Measurements from ENCODE around the gene SGF29.
"Not testable (repeated sequence)": the region's sequence is repeated elsewhere in the genome, so short reads cannot be mapped to it uniquely, and the experiment has no call there.

Gene SGF29

DNA sequence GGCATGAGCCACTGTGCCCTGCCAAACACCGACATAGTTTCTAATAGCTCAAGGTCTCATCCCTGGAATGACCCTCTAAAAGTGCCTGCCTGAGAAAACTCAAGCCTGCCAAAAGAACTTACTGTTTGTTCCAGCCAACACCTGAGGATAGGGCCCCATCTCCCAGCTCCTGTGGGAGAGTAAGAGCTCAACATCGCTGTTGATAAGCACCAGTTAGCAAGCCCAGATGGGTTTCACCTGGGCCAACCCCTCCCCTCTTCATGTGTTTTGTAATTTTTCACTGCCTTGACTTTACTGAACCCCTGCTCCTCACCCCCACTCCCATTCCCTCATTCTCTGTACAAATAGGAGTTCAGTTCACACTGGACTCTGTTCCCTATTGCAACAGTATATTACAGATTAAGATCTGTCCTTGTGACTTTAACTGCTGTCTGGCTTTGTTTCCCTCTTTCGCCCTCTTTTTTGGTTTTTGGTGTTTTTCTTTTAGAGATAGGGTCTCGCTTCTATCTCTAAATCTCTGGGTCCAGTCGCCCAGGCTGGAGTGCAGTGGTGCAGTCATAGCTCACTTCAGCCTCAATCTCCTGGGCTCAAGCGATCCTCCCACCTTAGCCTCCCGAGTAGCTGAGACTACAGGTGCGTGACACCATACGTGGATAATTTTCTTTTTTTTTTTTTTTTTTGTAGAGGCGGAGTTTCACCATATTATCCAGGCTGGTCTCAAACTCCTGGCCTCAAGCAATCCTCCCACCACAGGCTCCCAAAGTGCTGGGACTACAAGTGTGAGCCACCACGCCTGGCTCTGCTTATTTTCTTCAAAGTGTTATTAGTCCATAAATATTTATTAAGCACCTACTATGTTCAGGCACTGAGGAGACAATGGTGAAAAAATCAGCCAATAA is 27.3 kb upstream of the SGF29 start:
- TF ChIP-seq, protein P1, sequence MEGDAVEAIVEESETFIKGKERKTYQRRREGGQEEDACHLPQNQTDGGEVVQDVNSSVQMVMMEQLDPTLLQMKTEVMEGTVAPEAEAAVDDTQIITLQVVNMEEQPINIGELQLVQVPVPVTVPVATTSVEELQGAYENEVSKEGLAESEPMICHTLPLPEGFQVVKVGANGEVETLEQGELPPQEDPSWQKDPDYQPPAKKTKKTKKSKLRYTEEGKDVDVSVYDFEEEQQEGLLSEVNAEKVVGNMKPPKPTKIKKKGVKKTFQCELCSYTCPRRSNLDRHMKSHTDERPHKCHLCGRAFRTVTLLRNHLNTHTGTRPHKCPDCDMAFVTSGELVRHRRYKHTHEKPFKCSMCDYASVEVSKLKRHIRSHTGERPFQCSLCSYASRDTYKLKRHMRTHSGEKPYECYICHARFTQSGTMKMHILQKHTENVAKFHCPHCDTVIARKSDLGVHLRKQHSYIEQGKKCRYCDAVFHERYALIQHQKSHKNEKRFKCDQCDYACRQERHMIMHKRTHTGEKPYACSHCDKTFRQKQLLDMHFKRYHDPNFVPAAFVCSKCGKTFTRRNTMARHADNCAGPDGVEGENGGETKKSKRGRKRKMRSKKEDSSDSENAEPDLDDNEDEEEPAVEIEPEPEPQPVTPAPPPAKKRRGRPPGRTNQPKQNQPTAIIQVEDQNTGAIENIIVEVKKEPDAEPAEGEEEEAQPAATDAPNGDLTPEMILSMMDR (IDR thresholded peaks at IDR 0.05; ENCODE audit: low read depth, low read length) = no peak
- H3K9me3 ChIP-seq (ENCODE audit: severe bottlenecking) = no peaks in the 10 kb centered on the region
- H3K4me3 ChIP-seq (ENCODE audit: low read depth, low read length) = no peak overlapping the region
- no peak overlapping the region for H3K27ac ChIP-seq
- H3K36me3 ChIP-seq = no peaks in the 10 kb centered on the region
- no peak for DNase-seq
- no peaks in the 10 kb centered on the region for H3K27me3 ChIP-seq (ENCODE audit: insufficient read depth, low read depth, severe bottlenecking)

DNA sequence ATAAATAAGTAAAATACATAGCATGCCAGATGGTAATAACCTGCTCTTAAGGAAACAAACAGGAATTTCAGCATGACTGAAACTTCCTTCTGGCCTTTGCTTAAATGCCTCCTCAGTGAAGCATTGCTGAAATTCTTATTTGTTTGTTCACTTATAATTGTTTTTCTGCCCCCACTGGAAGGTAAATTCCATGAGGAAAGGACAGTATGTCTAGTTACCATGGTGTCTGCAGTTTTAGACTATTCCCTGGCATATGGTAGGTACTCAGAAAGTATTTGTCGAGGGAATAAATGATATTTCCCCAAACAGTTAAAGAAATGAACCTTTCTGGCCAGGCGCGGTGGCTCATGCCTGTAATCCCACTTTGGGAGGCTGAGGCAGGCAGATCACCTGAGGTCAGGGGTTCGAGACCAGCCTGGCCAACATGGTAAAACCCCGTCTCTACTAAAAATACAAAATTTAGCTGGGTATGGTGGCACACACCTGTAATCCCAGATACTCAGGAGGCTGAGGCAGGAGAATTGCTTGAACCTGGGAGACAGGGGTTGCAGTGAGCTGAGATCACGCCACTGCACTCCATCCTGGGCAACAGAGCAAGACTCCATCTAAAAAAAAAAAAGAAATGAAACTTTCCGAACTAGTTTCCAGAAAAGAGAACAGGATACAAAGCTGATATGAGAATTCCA is 26.5 kb upstream of the SGF29 start:
- not testable (repeated sequence) for H3K4me3 ChIP-seq (ENCODE audit: low read depth, low read length); H3K27me3 ChIP-seq (ENCODE audit: insufficient read depth, low read depth, severe bottlenecking); H3K27ac ChIP-seq; H3K9me3 ChIP-seq (ENCODE audit: severe bottlenecking); DNase-seq; H3K36me3 ChIP-seq

DNA sequence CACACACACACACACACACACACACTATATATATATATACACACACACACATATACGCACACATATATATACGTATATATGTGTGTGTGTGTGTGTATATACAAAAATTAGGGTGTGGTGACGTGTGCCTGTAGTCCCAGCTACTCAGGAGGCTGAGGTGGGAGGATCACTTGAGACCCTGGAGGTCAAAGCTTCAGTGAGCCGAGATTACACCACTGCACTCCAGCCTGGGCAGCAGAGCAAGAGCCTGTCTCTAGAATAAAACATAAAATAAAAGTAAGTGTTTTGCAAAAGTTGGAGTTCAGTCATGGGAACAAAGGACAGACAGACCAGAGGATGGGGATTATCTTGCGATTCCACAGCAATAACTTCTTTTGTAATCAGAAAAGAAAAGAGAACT is 25.7 kb upstream of the SGF29 start:
- no peak overlapping the region for H3K4me3 ChIP-seq (ENCODE audit: low read depth, low read length)
- no peak for DNase-seq
- H3K36me3 ChIP-seq = no peaks in the 10 kb centered on the region
- TF ChIP-seq, protein P1 (IDR thresholded peaks at IDR 0.05; ENCODE audit: low read depth, low read length) = no peak
- H3K27ac ChIP-seq = no peak overlapping the region
- H3K27me3 ChIP-seq (ENCODE audit: insufficient read depth, low read depth, severe bottlenecking) = no peaks in the 10 kb centered on the region
- no peaks in the 10 kb centered on the region for H3K9me3 ChIP-seq (ENCODE audit: severe bottlenecking)

DNA sequence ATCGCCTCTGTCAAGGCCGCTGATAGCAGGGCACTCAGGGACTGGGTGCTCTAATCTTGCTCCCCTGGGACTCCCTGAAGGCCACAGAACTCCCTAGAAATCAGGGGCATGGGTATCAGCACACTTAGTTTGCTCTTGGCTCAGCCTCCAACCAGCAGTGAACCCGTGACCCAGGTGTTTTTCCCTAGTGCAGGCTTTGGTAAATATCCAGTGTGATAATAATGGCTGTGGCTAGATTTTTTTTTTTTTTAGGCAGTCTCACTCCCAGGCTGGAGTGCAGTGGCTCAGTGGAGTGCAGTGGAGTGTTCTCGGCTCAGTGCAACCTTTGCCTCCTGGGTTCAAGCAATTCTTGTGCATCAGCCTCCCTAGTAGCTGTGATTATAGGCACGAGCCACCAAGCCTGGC is 25.3 kb upstream of the SGF29 start:
- H3K36me3 ChIP-seq = no peaks in the 10 kb centered on the region
- H3K27me3 ChIP-seq (ENCODE audit: insufficient read depth, low read depth, severe bottlenecking) = no peaks in the 10 kb centered on the region
- no peak for DNase-seq
- TF ChIP-seq, protein P1 (IDR thresholded peaks at IDR 0.05; ENCODE audit: low read depth, low read length) = no peak
- no peak overlapping the region for H3K27ac ChIP-seq
- H3K4me3 ChIP-seq (ENCODE audit: low read depth, low read length) = no peak overlapping the region
- no peaks in the 10 kb centered on the region for H3K9me3 ChIP-seq (ENCODE audit: severe bottlenecking)

DNA sequence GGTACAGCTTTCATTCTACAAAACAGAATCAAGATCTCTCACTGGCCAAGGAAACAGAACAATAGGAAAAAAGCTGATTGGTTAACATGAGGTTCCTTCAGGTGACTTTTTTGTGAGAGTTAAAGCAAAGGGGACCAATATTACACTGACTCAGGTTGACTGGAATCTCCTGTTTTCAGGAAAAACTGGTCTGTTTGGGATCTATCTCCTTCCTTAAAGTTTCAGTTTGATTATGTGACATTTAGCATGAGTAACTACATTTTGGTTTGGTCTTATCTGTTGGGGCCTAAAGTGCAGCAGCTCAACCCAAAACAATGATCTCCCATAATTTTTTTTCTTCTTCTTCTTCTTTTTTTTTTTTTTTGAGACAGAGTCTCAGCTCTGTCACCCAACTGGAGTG is 24.6 kb upstream of the SGF29 start:
- DNase-seq = no peak
- H3K4me3 ChIP-seq (ENCODE audit: low read depth, low read length) = no peak overlapping the region
- TF ChIP-seq, protein P1 (IDR thresholded peaks at IDR 0.05; ENCODE audit: low read depth, low read length) = no peak
- no peaks in the 10 kb centered on the region for H3K9me3 ChIP-seq (ENCODE audit: severe bottlenecking)
- H3K27ac ChIP-seq = no peak overlapping the region
- no peaks in the 10 kb centered on the region for H3K27me3 ChIP-seq (ENCODE audit: insufficient read depth, low read depth, severe bottlenecking)
- H3K36me3 ChIP-seq = no peaks in the 10 kb centered on the region
